Endothelial cell of umbilical vein (primary cell): Measurements from ENCODE around the gene DNAJB1. TPM values are rescaled to one million over a fixed set of nuclear protein-coding genes. Genes with fewer than 3 reads are reported as not detected.
A peak's percentile ranks its signal among the peaks of the same experiment; 100 is the strongest.

ENCODE experiments used
- BruUV-seq: library from RNA; stranded (reverse); fragments of 400-500 nt; replicated peaks from 2 replicates; lab custom pipeline; 2021; lab: Mats Ljungman, UMichigan
- CTCF ChIA-PET: fragments of 300-600, 350-600 bp; sonication (Branson Sonifier 250); formaldehyde crosslinking; loops from one replicate; lab custom pipeline; 2021; ENCODE audit warnings: antibody characterized with exemption, inconsistent platforms; lab: Charles Lee
- POLR2A ChIA-PET: fragments of 300-600, 350-600 bp; sonication (Branson Sonifier 250); formaldehyde crosslinking; loops from one replicate; lab custom pipeline; 2021; ENCODE audit warnings: antibody characterized with exemption, inconsistent platforms; lab: Charles Lee
- DNase-seq: peaks from one replicate; pipeline ENCODE4 v3.0.0-alpha.2; 2011; ENCODE audit warnings: low read depth, low spot score
- FAIRE-seq: peaks from 2 replicates; lab custom pipeline; 2011; peaks lifted over from hg19 to GRCh38; lab: Jason Lieb, UNC
- H2AFZ ChIP-seq: 2 replicates; pipeline ENCODE4 v1.6.0; 2012; ENCODE audit warnings: low read depth, low read length, control low read depth, inconsistent platforms
- H3K27ac ChIP-seq: 2 replicates; pipeline ENCODE4 v1.5.1; 2011; ENCODE audit warnings: low read depth, mild to moderate bottlenecking, control low read depth, low read length, moderate library complexity; ENCODE audit not compliant: insufficient read depth
- H3K27me3 ChIP-seq, 2 experiments: 2 replicates each; pipeline versions ENCODE4 v1.6.0 to v1.6.1; 2011; ENCODE audit warnings: low read length in 2 of 2, mixed read lengths in 1 of 2; ENCODE audit not compliant: control insufficient read depth in 2 of 2, insufficient read depth in 2 of 2
- H3K36me3 ChIP-seq, 2 experiments: 2 replicates in 1 of 2; 3 replicates in 1 of 2; pipeline ENCODE4 v1.5.1; 2011; ENCODE audit warnings: low read length in 2 of 2, mild to moderate bottlenecking in 1 of 2, moderate library complexity in 1 of 2; ENCODE audit not compliant: control insufficient read depth in 2 of 2, insufficient read depth in 2 of 2; ENCODE audit errors: extremely low read depth in 1 of 2
- H3K4me1 ChIP-seq: 3 replicates; pipeline ENCODE4 v1.5.1; 2011; ENCODE audit warnings: mild to moderate bottlenecking, low read length; ENCODE audit not compliant: control insufficient read depth, insufficient read depth; ENCODE audit errors: extremely low read depth
- H3K4me2 ChIP-seq: 2 replicates; pipeline ENCODE4 v1.6.1; 2011; ENCODE audit warnings: low read length, control low read depth, mixed read lengths; ENCODE audit not compliant: insufficient read depth
- H3K4me3 ChIP-seq, 3 experiments: fragments of 200-600 bp in 1 of 3; sonication (generic), shearing (Covaris generic) in 1 of 3; replicated peaks in 1 of 3; 2 replicates each; pipeline ENCODE4 v1.5.1; 2011 to 2016; ENCODE audit warnings: control low read depth in 3 of 3, low read length in 3 of 3, mild to moderate bottlenecking in 2 of 3, inconsistent platforms in 1 of 3, low read depth in 1 of 3, moderate library complexity in 1 of 3; ENCODE audit not compliant: insufficient read depth in 1 of 3
- H3K79me2 ChIP-seq: 2 replicates; pipeline ENCODE4 v1.6.0; 2012; ENCODE audit warnings: low read length, inconsistent platforms; ENCODE audit not compliant: control insufficient read depth, insufficient read depth
- H3K9ac ChIP-seq: replicated peaks from 2 replicates; pipeline ENCODE3; 2011; ENCODE audit warnings: low read length, control low read depth; ENCODE audit not compliant: insufficient read depth; ENCODE audit errors: extremely low read depth
- H3K9me1 ChIP-seq: replicated peaks from 3 replicates; pipeline ENCODE4 v1.6.0; 2011; ENCODE audit warnings: mild to moderate bottlenecking, low read length; ENCODE audit not compliant: control insufficient read depth, insufficient read depth; ENCODE audit errors: extremely low read depth
- H3K9me3 ChIP-seq: replicated peaks from 2 replicates; pipeline ENCODE4 v1.5.1; 2012; ENCODE audit warnings: low read length, inconsistent platforms; ENCODE audit not compliant: control insufficient read depth, insufficient read depth
- H4K20me1 ChIP-seq: replicated peaks from 2 replicates; pipeline ENCODE3; 2011; ENCODE audit warnings: mild to moderate bottlenecking, low read length; ENCODE audit not compliant: control insufficient read depth, insufficient read depth; ENCODE audit errors: extremely low read depth
- EZH2 ChIP-seq: IDR thresholded peaks from 2 replicates; pipeline ENCODE4 v1.6.1; 2012; ENCODE audit warnings: borderline replicate concordance, low read depth, mild to moderate bottlenecking, moderate library complexity, low read length, inconsistent platforms; ENCODE audit not compliant: severe bottlenecking
- FOS ChIP-seq: IDR thresholded peaks from 2 replicates; pipeline ENCODE4 v1.6.1; 2011; ENCODE audit warnings: mild to moderate bottlenecking, low read length, moderate library complexity, borderline replicate concordance; ENCODE audit not compliant: insufficient read depth
- GATA2 ChIP-seq: IDR thresholded peaks from 2 replicates; pipeline ENCODE4 v1.7.0; 2011; ENCODE audit warnings: low read depth, mild to moderate bottlenecking, moderate library complexity, mixed read lengths, low read length; ENCODE audit not compliant: insufficient read length, insufficient read depth
- JUN ChIP-seq: IDR thresholded peaks from 2 replicates; pipeline ENCODE4 v1.6.1; 2011; ENCODE audit warnings: borderline replicate concordance, low read depth; ENCODE audit not compliant: insufficient read length, insufficient read depth
- POLR2A ChIP-seq: IDR thresholded peaks from 2 replicates; pipeline ENCODE4 v1.6.1; 2012; ENCODE audit warnings: low read depth, mild to moderate bottlenecking, control low read depth, low read length
- POLR2AphosphoS5 ChIP-seq: IDR thresholded peaks from 2 replicates; pipeline ENCODE4 v1.6.1; 2012; ENCODE audit warnings: low read depth, mild to moderate bottlenecking, control low read depth, low read length, moderate library complexity; ENCODE audit not compliant: insufficient read depth
- dilution Hi-C: fragments of 300-500 bp; cut with MboI; formaldehyde crosslinking; loops from one replicate; pipeline ENCODE4 v1.15.0; 2019; ENCODE audit warnings: low sequenced_read_pairs; ENCODE audit not compliant: extremely low pct_ligation_motif_present
- intact Hi-C: fragments of 100-400 bp; cut with micrococcal nuclease; formaldehyde crosslinking; loops from one replicate; pipeline ENCODE4 v1.10.0; 2022
- polyA plus RNA-seq, 4 experiments: library from polyadenylated mRNA; depleted of rRNA in 3 of 4; stranded (reverse) in 3 of 4; unstranded in 1 of 4; fragments of >200 nt; gene quantifications; 2 replicates each; pipeline versions ENCODE4 v1.2.1 to v1.2.3, GENCODE V29; 2011 to 2012; ENCODE audit warnings: missing spikeins in 1 of 4
- total RNA-seq: library from RNA; stranded (reverse); gene quantifications from 2 replicates; pipeline ENCODE4 v1.2.3, GENCODE V29; 2021
- TF ChIP-seq, protein P1 (sequence below): IDR thresholded peaks from 2 replicates; pipeline ENCODE4 v1.6.1; 2011; ENCODE audit not compliant: insufficient read depth, insufficient read length
- TF ChIP-seq, protein P2 (sequence below), 2 donors: IDR thresholded peaks; 1 replicate in 1 of 2; 2 replicates in 1 of 2; pipeline ENCODE4 v1.5.1; 2011; ENCODE audit warnings: low read length in 2 of 2, mild to moderate bottlenecking in 2 of 2, moderate library complexity in 2 of 2, control low read depth in 1 of 2, inconsistent platforms in 1 of 2, low read depth in 1 of 2; ENCODE audit not compliant: insufficient read depth in 1 of 2; ENCODE audit errors: extremely low read depth in 1 of 2

DNAJB1 gene
- total and polyA plus RNA-seq, 2 donors (not counting 3 experiments of a cell fraction or from before 2014, with no cell fraction given), result 58.6 to 59.8 TPM

DNA sequence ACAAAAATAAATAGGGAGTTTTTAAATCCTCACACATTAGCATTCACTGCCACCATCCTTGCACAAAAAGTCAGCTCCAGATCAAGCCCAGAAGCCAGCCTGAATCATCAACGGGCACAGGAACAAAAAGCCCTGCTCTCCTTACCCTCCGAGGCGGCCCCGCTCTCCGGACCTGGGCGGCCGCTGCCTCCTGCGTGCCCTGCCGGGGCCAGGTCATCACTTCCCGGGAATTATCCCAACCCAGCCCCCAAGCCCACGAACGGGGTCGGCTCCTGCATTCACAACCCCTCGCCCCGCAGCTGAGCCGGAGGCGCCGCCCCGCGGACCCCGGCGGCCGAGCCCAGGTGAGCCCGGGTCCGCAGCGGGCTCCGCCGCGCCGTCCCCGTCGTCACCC lies 754 bp downstream of the DNAJB1 start:
- dilution Hi-C loops (no loop called here), intact Hi-C loops (loop anchor here (1.0 kb wide), 2 partner anchors 10 to 21 kb away; partner anchors contain the start of gene GIPC1)
- H3K9me3 ChIP-seq, result no peaks in the 10 kb centered on the region
- FAIRE-seq (peak; percentile 40), DNase-seq (peak; percentile 50)
- H3K4me1 ChIP-seq, result peaks cover 41% of the 10 kb centered on the region
- H3K4me2 ChIP-seq, result peak overlapping the region; percentile 94
- ChIA-PET POLR2A (interaction anchor here (0.5 to 2.8 kb wide), 7 partner anchors 8 to 1336 kb away, joined by 3 to 27 read pairs (median 7); partner anchors contain the start of gene GIPC1), CTCF (interaction anchor here (1.0 to 2.9 kb wide), 9 partner anchors 11 to 54 kb away, joined by 3 to 22 read pairs (median 7); partner anchors contain the start of genes NDUFB7 and PTGER1)
- peak overlapping the region; percentile 59 to 93 (median 85) for H3K4me3 ChIP-seq
- H3K9ac ChIP-seq, result peak overlapping the region; percentile 98
- no peak overlapping the region for H2AFZ ChIP-seq
- no TSS peak for BruUV-seq
- H3K27me3 ChIP-seq, result no peaks in the 10 kb centered on the region
- peaks cover 33% of the 10 kb centered on the region for H3K79me2 ChIP-seq
- TF ChIP-seq POLR2A, result no peak
- no peak for TF ChIP-seq GATA2
- TF ChIP-seq, protein P1, sequence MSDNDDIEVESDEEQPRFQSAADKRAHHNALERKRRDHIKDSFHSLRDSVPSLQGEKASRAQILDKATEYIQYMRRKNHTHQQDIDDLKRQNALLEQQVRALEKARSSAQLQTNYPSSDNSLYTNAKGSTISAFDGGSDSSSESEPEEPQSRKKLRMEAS, result no peak
- TF ChIP-seq POLR2AphosphoS5, result no peak
- TF ChIP-seq FOS, result no peak
- TF ChIP-seq, protein P2, sequence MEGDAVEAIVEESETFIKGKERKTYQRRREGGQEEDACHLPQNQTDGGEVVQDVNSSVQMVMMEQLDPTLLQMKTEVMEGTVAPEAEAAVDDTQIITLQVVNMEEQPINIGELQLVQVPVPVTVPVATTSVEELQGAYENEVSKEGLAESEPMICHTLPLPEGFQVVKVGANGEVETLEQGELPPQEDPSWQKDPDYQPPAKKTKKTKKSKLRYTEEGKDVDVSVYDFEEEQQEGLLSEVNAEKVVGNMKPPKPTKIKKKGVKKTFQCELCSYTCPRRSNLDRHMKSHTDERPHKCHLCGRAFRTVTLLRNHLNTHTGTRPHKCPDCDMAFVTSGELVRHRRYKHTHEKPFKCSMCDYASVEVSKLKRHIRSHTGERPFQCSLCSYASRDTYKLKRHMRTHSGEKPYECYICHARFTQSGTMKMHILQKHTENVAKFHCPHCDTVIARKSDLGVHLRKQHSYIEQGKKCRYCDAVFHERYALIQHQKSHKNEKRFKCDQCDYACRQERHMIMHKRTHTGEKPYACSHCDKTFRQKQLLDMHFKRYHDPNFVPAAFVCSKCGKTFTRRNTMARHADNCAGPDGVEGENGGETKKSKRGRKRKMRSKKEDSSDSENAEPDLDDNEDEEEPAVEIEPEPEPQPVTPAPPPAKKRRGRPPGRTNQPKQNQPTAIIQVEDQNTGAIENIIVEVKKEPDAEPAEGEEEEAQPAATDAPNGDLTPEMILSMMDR (IDR thresholded peaks at IDR 0.05; ENCODE audit: extremely low read depth in 1 of 2, insufficient read depth in 1 of 2, low read depth in 1 of 2, low read length in 2 of 2), result no peak
- no peak for TF ChIP-seq JUN
- TF ChIP-seq EZH2, result no peak
- no peaks in the 10 kb centered on the region for H4K20me1 ChIP-seq
- peaks cover 12 to 13% of the 10 kb centered on the region in 2 experiments for H3K36me3 ChIP-seq
- no peaks in the 10 kb centered on the region for H3K9me1 ChIP-seq
- H3K27ac ChIP-seq, result peak overlapping the region; percentile 3
